ENCODE measurements around the gene MT1H. TPM values are rescaled to one million over a fixed set of nuclear protein-coding genes. Genes with fewer than 3 reads are reported as not detected.
"Not testable (repeated sequence)": the region's sequence is repeated elsewhere in the genome, so short reads cannot be mapped to it uniquely, and the experiment has no call there.

Gene MT1H
- total and polyA plus RNA-seq, 7 donors: 2.0 to 581 (median 133) TPM; not detected in 4

GRCh38 chr16:56673921-56674320 is 4.3 kb downstream of the MT1H start:
- WGBS, 2 donors: 36 to 40% methylated on average over 12 of the region's 12 CpGs
- intact Hi-C loops (cut with DNase I): loop anchor here (1.0 kb wide), 1 partner anchor 28 kb away; no protein-coding TSS in a partner anchor
- DNase-seq: no peak
- H3K36me3 ChIP-seq: no peaks in the 10 kb centered on the region
- H3K27ac ChIP-seq: no peak overlapping the region
- H3K4me1 ChIP-seq: peaks cover 0 to 19% (median 13%) of the 10 kb centered on the region in 4 donors
- peaks cover 5 to 82% (median 44%) of the 10 kb centered on the region in 3 donors for H3K27me3 ChIP-seq
- H3K9me3 ChIP-seq: no peaks in the 10 kb centered on the region
- TF ChIP-seq EP300 (IDR thresholded peaks at IDR 0.05) (no peak), CTCF (IDR thresholded peaks at IDR 0.05) (peak in 3 of 4 experiments; percentile 44 to 57 (median 47))
- no peak overlapping the region for H3K4me3 ChIP-seq

GRCh38 chr16:56674570-56674969 is 5.0 kb downstream of the MT1H start:
- H3K36me3 ChIP-seq, H3K9me3 ChIP-seq, H3K27ac ChIP-seq, H3K4me3 ChIP-seq, DNase-seq: not testable (repeated sequence)
- intact Hi-C loops (cut with DNase I): loop anchor here (1.0 kb wide), 1 partner anchor 28 kb away; no protein-coding TSS in a partner anchor
- peaks cover 0 to 14% (median 11%) of the 10 kb centered on the region in 4 donors for H3K4me1 ChIP-seq
- H3K27me3 ChIP-seq: peaks cover 5 to 76% (median 37%) of the 10 kb centered on the region in 3 donors
- WGBS, 2 donors: 88 to 94% methylated on average over 6 of the region's 6 CpGs

GRCh38 chr16:56675685-56676210 is 6.1 kb downstream of the MT1H start:
- intact Hi-C loops (cut with DNase I): no loop called here
- H3K27me3 ChIP-seq: peaks cover 5 to 64% (median 26%) of the 10 kb centered on the region in 3 donors
- H3K27ac ChIP-seq: no peak overlapping the region
- TF ChIP-seq CTCF (IDR thresholded peaks at IDR 0.05) (no peak), EP300 (IDR thresholded peaks at IDR 0.05) (no peak)
- H3K4me1 ChIP-seq: peaks cover 0 to 11% (median 9%) of the 10 kb centered on the region in 4 donors
- H3K9me3 ChIP-seq: no peaks in the 10 kb centered on the region
- DNase-seq: no peak
- no peaks in the 10 kb centered on the region for H3K36me3 ChIP-seq
- 3 to 8% methylated on average over 32 of the region's 32 CpGs for WGBS, 2 donors
- peak overlapping the region in 2 of 4 donors; percentile 1 to 5 for H3K4me3 ChIP-seq

GRCh38 chr16:56677474-56677873 is 7.9 kb downstream of the MT1H start:
- peaks cover 5 to 48% (median 19%) of the 10 kb centered on the region in 3 donors for H3K27me3 ChIP-seq
- no peak for DNase-seq
- intact Hi-C loops (cut with DNase I): no loop called here
- whole genome bisulfite sequencing, 2 donors: 72 to 80% methylated on average over 3 of the region's 3 CpGs
- H3K27ac ChIP-seq: no peak overlapping the region
- H3K4me3 ChIP-seq: no peak overlapping the region
- no peaks in the 10 kb centered on the region for H3K36me3 ChIP-seq
- H3K9me3 ChIP-seq: no peaks in the 10 kb centered on the region
- no peak for TF ChIP-seq POLR2A (IDR thresholded peaks at IDR 0.05)
- no peak for TF ChIP-seq EP300 (IDR thresholded peaks at IDR 0.05)
- no peak for TF ChIP-seq CTCF (IDR thresholded peaks at IDR 0.05)
- TF ChIP-seq POLR2AphosphoS5 (IDR thresholded peaks at IDR 0.05): no peak
- peaks cover 0 to 16% (median 14%) of the 10 kb centered on the region in 4 donors for H3K4me1 ChIP-seq

- peaks cover 0 to 32% (median 30%) of the 10 kb centered on the region in 4 donors for H3K4me1 ChIP-seq
- no peaks in the 10 kb centered on the region for H3K36me3 ChIP-seq
- DNase-seq: no peak
- TF ChIP-seq CTCF (IDR thresholded peaks at IDR 0.05) (no peak), EP300 (IDR thresholded peaks at IDR 0.05) (no peak), POLR2AphosphoS5 (IDR thresholded peaks at IDR 0.05) (no peak), POLR2A (IDR thresholded peaks at IDR 0.05) (no peak)
- no peak overlapping the region for H3K4me3 ChIP-seq
- 94 to 95% methylated on average over 3 of the region's 3 CpGs for WGBS, 2 donors
- no peaks in the 10 kb centered on the region for H3K9me3 ChIP-seq
- peaks cover 5 to 30% (median 19%) of the 10 kb centered on the region in 3 donors for H3K27me3 ChIP-seq
- no peak overlapping the region for H3K27ac ChIP-seq
- intact Hi-C loops (cut with DNase I): no loop called here
Measured at GRCh38 chr16:56679078-56679730, 9.6 kb downstream of the MT1H start.
